GM23338 (cell line): Measurements from ENCODE around the gene TRIM31. TPM values are rescaled to one million over a fixed set of nuclear protein-coding genes. Genes with fewer than 3 reads are reported as not detected.

Source experiments
- ATAC-seq: fragments of 200-7000 bp; cut with Tn5 transposase; 3 replicates; pipeline ENCODE4 v1.9.1; 2020
- DNase-seq: peaks from one replicate; pipeline ENCODE4 v3.0.0-alpha.2; 2015; ENCODE audit warnings: low spot score
- H2AFZ ChIP-seq: fragments of 200-600 bp; sonication (generic); 2 replicates; pipeline ENCODE4 v1.8.0; 2016; ENCODE audit warnings: antibody characterized with exemption, mild to moderate bottlenecking, moderate library complexity
- H3F3A ChIP-seq: fragments of 200-600 bp; sonication (generic); replicated peaks from 2 replicates; pipeline ENCODE4 v1.8.0; 2017; ENCODE audit warnings: antibody characterized with exemption, mixed run types, low read depth
- H3K27ac ChIP-seq: fragments of 200-600 bp; sonication (generic); 2 replicates; pipeline ENCODE4 v1.6.1; 2016; ENCODE audit warnings: low read depth
- H3K27me3 ChIP-seq: fragments of 200-600 bp; sonication (generic); 2 replicates; pipeline ENCODE4 v1.8.0; 2016; ENCODE audit warnings: mild to moderate bottlenecking, mixed run types, moderate library complexity; ENCODE audit not compliant: insufficient read depth
- H3K36me3 ChIP-seq: fragments of 200-600 bp; sonication (generic); 2 replicates; pipeline ENCODE4 v1.8.0; 2016; ENCODE audit warnings: mild to moderate bottlenecking; ENCODE audit not compliant: insufficient read depth
- H3K4me1 ChIP-seq: fragments of 200-600 bp; sonication (generic); 2 replicates; pipeline ENCODE4 v1.8.0; 2016; ENCODE audit warnings: mild to moderate bottlenecking, moderate library complexity; ENCODE audit not compliant: insufficient read depth
- H3K4me2 ChIP-seq: fragments of 200-600 bp; sonication (generic); 2 replicates; pipeline ENCODE4 v1.7.1; 2017; ENCODE audit warnings: mixed run types
- H3K4me3 ChIP-seq: fragments of 200-600 bp; sonication (generic); 2 replicates; pipeline ENCODE4 v1.6.1; 2016; ENCODE audit warnings: mixed run types
- H3K79me2 ChIP-seq: fragments of 200-600 bp; sonication (generic); replicated peaks from 2 replicates; pipeline ENCODE4 v1.8.0; 2017; ENCODE audit warnings: mild to moderate bottlenecking; ENCODE audit not compliant: insufficient read depth
- H3K9me2 ChIP-seq: fragments of 200-600 bp; sonication (generic); 2 replicates; pipeline ENCODE4 v1.8.0; 2017; ENCODE audit not compliant: insufficient read depth
- H4K20me1 ChIP-seq: fragments of 200-600 bp; sonication (generic); replicated peaks from 2 replicates; pipeline ENCODE4 v1.8.0; 2017; ENCODE audit warnings: mild to moderate bottlenecking; ENCODE audit not compliant: insufficient read depth
- H3K27ac Mint-ChIP-seq: 2 replicates; pipeline ENCODE4 v1.8.0; 2020; ENCODE audit warnings: inconsistent platforms, mild to moderate bottlenecking, moderate library complexity, mixed read lengths
- H3K27me3 Mint-ChIP-seq: 3 replicates; pipeline ENCODE4 v1.8.0; 2022; ENCODE audit warnings: low read depth, mild to moderate bottlenecking, moderate library complexity, mixed read lengths, inconsistent platforms; ENCODE audit not compliant: insufficient read depth, poor library complexity
- H3K36me3 Mint-ChIP-seq: 3 replicates; pipeline ENCODE4 v1.8.0; 2021; ENCODE audit warnings: low read depth, mild to moderate bottlenecking, inconsistent platforms, moderate library complexity, mixed read lengths
- H3K4me1 Mint-ChIP-seq: 3 replicates; pipeline ENCODE4 v1.8.0; 2020; ENCODE audit warnings: mild to moderate bottlenecking, inconsistent platforms, mixed read lengths
- H3K4me3 Mint-ChIP-seq: 3 replicates; pipeline ENCODE4 v1.8.0; 2021; ENCODE audit warnings: moderate library complexity, mild to moderate bottlenecking, inconsistent platforms, mixed read lengths
- H3K9me3 Mint-ChIP-seq: 3 replicates; pipeline ENCODE4 v1.8.0; 2020; ENCODE audit warnings: moderate library complexity, mild to moderate bottlenecking, inconsistent platforms, mixed read lengths
- CREB1 ChIP-seq: fragments of 250-450 bp; sonication (Bioruptor Pico); IDR thresholded peaks from 2 replicates; pipeline ENCODE4 v1.5.0; 2020; ENCODE audit warnings: low read depth, mild to moderate bottlenecking, moderate library complexity
- CTCF ChIP-seq, 2 experiments: fragments of 200-600 bp in 1 of 2; sonication (generic) in 1 of 2; conservative IDR thresholded peaks; 2 replicates each; pipeline versions ENCODE4 v1.5.1 to v1.6.1; 2016 to 2017; ENCODE audit warnings: antibody characterized with exemption in 2 of 2, low read depth in 2 of 2, mild to moderate bottlenecking in 2 of 2, moderate library complexity in 1 of 2
- ETS1 ChIP-seq: IDR thresholded peaks from 2 replicates; pipeline ENCODE4 v1.6.1; 2016; ENCODE audit warnings: antibody characterized with exemption
- EZH2 ChIP-seq: fragments of 200-600 bp; sonication (generic); IDR thresholded peaks from one replicate; pipeline ENCODE4 v1.8.0; 2017; ENCODE audit warnings: antibody characterized with exemption, mild to moderate bottlenecking, low read depth; ENCODE audit not compliant: unreplicated experiment
- JUNB ChIP-seq: IDR thresholded peaks from one replicate; pipeline ENCODE4 v1.6.1; 2016; ENCODE audit warnings: antibody characterized with exemption; ENCODE audit not compliant: unreplicated experiment
- NANOG ChIP-seq: IDR thresholded peaks from 2 replicates; pipeline ENCODE4 v1.6.1; 2016; ENCODE audit warnings: antibody characterized with exemption, borderline replicate concordance
- POLR2AphosphoS5 ChIP-seq: IDR thresholded peaks from 2 replicates; pipeline ENCODE4 v1.6.1; 2016; ENCODE audit warnings: antibody characterized with exemption, low read depth
- ZNF114 ChIP-seq: fragments of 250-450 bp; sonication (Bioruptor Pico); IDR thresholded peaks from 2 replicates; pipeline ENCODE4 v1.5.0; 2020; ENCODE audit warnings: mild to moderate bottlenecking, moderate library complexity
- ZNF462 ChIP-seq: fragments of 250-450 bp; sonication (Bioruptor Pico); IDR thresholded peaks from 2 replicates; pipeline ENCODE4 v1.5.0; 2020; ENCODE audit warnings: mild to moderate bottlenecking, moderate library complexity
- polyA plus RNA-seq: library from polyadenylated mRNA; unstranded; fragments of >200 nt; fragmentation: Nextera tagmentation; extraction: Ambion mirVana; gene quantifications from 2 replicates; pipeline ENCODE4 v1.2.1, GENCODE V29; 2016
- total RNA-seq: library from RNA; depleted of rRNA; stranded (reverse); fragments of >200 nt; shearing (Covaris generic); gene quantifications from 2 replicates; pipeline ENCODE4 v1.2.3, GENCODE V29; 2014

The TRIM31 gene
- total and polyA plus RNA-seq, 2 experiments from 2014 or later = 0.26 TPM; not detected in 1

GRCh38 chr6:30149234-30149633 is 36.3 kb upstream of the TRIM31 start:
- DNase-seq (no peak), ATAC-seq (no peak)
- Histone ChIP-seq H3K4me1 (no peaks in the 10 kb centered on the region), H4K20me1 (no peaks in the 10 kb centered on the region), H3K27me3 (0 out of 2 replicates have a peak, but pooled peaks cover 5% of the 10 kb centered on the region), H3K9me2 (no peaks in the 10 kb centered on the region), H3K36me3 (no peaks in the 10 kb centered on the region), H3K4me2 (no peak overlapping the region), H3K79me2 (no peaks in the 10 kb centered on the region), H2AFZ (no peak overlapping the region), H3K4me3 (no peak overlapping the region), H3K27ac (no peak overlapping the region), H3F3A (no peaks in the 10 kb centered on the region)
- peaks cover 2% of the 10 kb centered on the region for H3K27me3 Mint-ChIP-seq
- no peak overlapping the region for H3K4me3 Mint-ChIP-seq
- H3K27ac Mint-ChIP-seq = no peak overlapping the region
- no peaks in the 10 kb centered on the region for H3K9me3 Mint-ChIP-seq
- no peaks in the 10 kb centered on the region for H3K36me3 Mint-ChIP-seq
- TF ChIP-seq ZNF114 = no peak
- TF ChIP-seq ZNF462 (CRISPR knock-in tag) = no peak
- TF ChIP-seq CTCF (conservative IDR thresholded peaks at IDR 0.05; ENCODE audit: low read depth in 2 of 2) = no peak
- TF ChIP-seq EZH2 = no peak
- TF ChIP-seq POLR2AphosphoS5 = no peak
- no peak for TF ChIP-seq ETS1
- TF ChIP-seq CREB1 (CRISPR knock-in tag) = no peak
- no peak for TF ChIP-seq NANOG
- TF ChIP-seq JUNB = no peak
- peaks cover 5% of the 10 kb centered on the region for H3K4me1 Mint-ChIP-seq
